ACHN (cell line): ENCODE results near the gene HSD17B10.
A peak's percentile ranks its signal among the peaks of the same experiment; 100 is the strongest.
"Not testable (repeated sequence)": the region's sequence is repeated elsewhere in the genome, so short reads cannot be mapped to it uniquely, and the experiment has no call there.

Experiments used
- DNase-seq: peaks from one replicate; pipeline ENCODE4 v3.0.0-alpha.2; 2015
- in situ Hi-C: cut with HindIII; loops from 2 replicates; pipeline ENCODE4 v1.10.0; 2017; ENCODE audit warnings: low sequenced_read_pairs, low pct_ligation_motif_present, low pct_unique_long_range_greater_than_20kb

The HSD17B10 gene

GRCh38 chrX:53440101-53440500 is 5.9 kb upstream of the HSD17B10 start:
- in situ Hi-C loops, result no loop called here
- DNase-seq, result no peak

- DNase-seq, result no peak
- in situ Hi-C loops, result no loop called here
Observed at GRCh38 chrX:53438832-53439230, 4.7 kb upstream of the HSD17B10 start.

- in situ Hi-C loops, result no loop called here
- no peak for DNase-seq
Observed at GRCh38 chrX:53438174-53438831, 4.1 kb upstream of the HSD17B10 start.

- DNase-seq, result no peak
- in situ Hi-C loops, result no loop called here
Observed at GRCh38 chrX:53437206-53437605, 3.0 kb upstream of the HSD17B10 start.

- in situ Hi-C loops, result no loop called here
- peak; percentile 60 for DNase-seq
Observed at GRCh38 chrX:53435997-53436396, 1.8 kb upstream of the HSD17B10 start.

- in situ Hi-C loops, result no loop called here
Observed at GRCh38 chrX:53430231-53430630, 3.9 kb downstream of the HSD17B10 start.

GRCh38 chrX:53429755-53430154 is 4.4 kb downstream of the HSD17B10 start:
- in situ Hi-C loops, result no loop called here
- no peak for DNase-seq

More at GRCh38 chrX:53430231-53430630, 3.9 kb downstream of the HSD17B10 start:
- no peak for DNase-seq

- DNase-seq, result no peak
- in situ Hi-C loops, result no loop called here
Observed at GRCh38 chrX:53422861-53423306, 11.3 kb downstream of the HSD17B10 start, which contains the start of gene RIBC1. Gene RIBC1, plus strand, starts transcription at chrX:53422873. Its CDS starts 3,404 bp downstream, at chrX:53426277.

GRCh38 chrX:53422086-53422860 is 11.9 kb downstream of the HSD17B10 start, which contains the start of gene SMC1A:
Gene SMC1A, minus strand, starts transcription at chrX:53422654. Its CDS starts 54 bp downstream, at chrX:53422600.
- peak; percentile 91 for DNase-seq
- in situ Hi-C loops, result no loop called here

GRCh38 chrX:53421772-53422085 is 12.4 kb downstream of the HSD17B10 start:
- peak; percentile 31 for DNase-seq
- in situ Hi-C loops, result no loop called here

GRCh38 chrX:53421125-53421524 is 13.0 kb downstream of the HSD17B10 start:
- in situ Hi-C loops, result no loop called here
- no peak for DNase-seq

GRCh38 chrX:53420351-53420750 is 13.8 kb downstream of the HSD17B10 start:
- in situ Hi-C loops, DNase-seq: not testable (repeated sequence)

GRCh38 chrX:53412446-53412845 is 21.7 kb downstream of the HSD17B10 start:
- in situ Hi-C loops, result no loop called here

GRCh38 chrX:53403535-53403934 is 30.6 kb downstream of the HSD17B10 start:
- in situ Hi-C loops, result no loop called here
- DNase-seq, result no peak

More at GRCh38 chrX:53412446-53412845, 21.7 kb downstream of the HSD17B10 start:
- DNase-seq, result no peak

GRCh38 chrX:53398216-53398615 is 36.0 kb downstream of the HSD17B10 start:
- in situ Hi-C loops, result no loop called here
- DNase-seq, result no peak

- in situ Hi-C loops, result no loop called here
- DNase-seq, result no peak
Observed at GRCh38 chrX:53395605-53396298, 38.4 kb downstream of the HSD17B10 start.

GRCh38 chrX:53383376-53384076 is 50.6 kb downstream of the HSD17B10 start:
- in situ Hi-C loops, result no loop called here
- no peak for DNase-seq
